Osteocyte (in vitro differentiated cells): ENCODE results near the gene SEBOX. TPM values are rescaled to one million over a fixed set of nuclear protein-coding genes. Genes with fewer than 3 reads are reported as not detected.

ENCODE experiments used
- DNase-seq: peaks from one replicate; pipeline ENCODE4 v3.0.0; 2021; ENCODE audit warnings: mixed read lengths; ENCODE audit not compliant: unreplicated experiment; ENCODE audit errors: extremely low spot score
- H3K27ac Mint-ChIP-seq: one replicate; pipeline ENCODE4 v1.8.0; 2021; ENCODE audit warnings: mild to moderate bottlenecking, mixed read lengths; ENCODE audit not compliant: unreplicated experiment
- H3K27me3 Mint-ChIP-seq: one replicate; pipeline ENCODE4 v1.8.0; 2021; ENCODE audit warnings: mixed read lengths; ENCODE audit not compliant: unreplicated experiment
- H3K36me3 Mint-ChIP-seq: one replicate; pipeline ENCODE4 v1.8.0; 2021; ENCODE audit warnings: mixed read lengths; ENCODE audit not compliant: unreplicated experiment
- H3K4me1 Mint-ChIP-seq: one replicate; pipeline ENCODE4 v1.8.0; 2021; ENCODE audit warnings: mixed read lengths; ENCODE audit not compliant: unreplicated experiment
- H3K4me3 Mint-ChIP-seq: one replicate; pipeline ENCODE4 v1.8.0; 2021; ENCODE audit warnings: mild to moderate bottlenecking, moderate library complexity, mixed read lengths; ENCODE audit not compliant: unreplicated experiment
- H3K9me3 Mint-ChIP-seq: one replicate; pipeline ENCODE4 v1.8.0; 2021; ENCODE audit warnings: mixed read lengths; ENCODE audit not compliant: unreplicated experiment
- total RNA-seq: library from RNA; stranded (reverse); gene quantifications from 2 replicates; pipeline ENCODE4 v1.2.1, GENCODE V29; 2021
- TF ChIP-seq, protein P1 (sequence below): fragments of 200-600 bp; sonication (generic); IDR thresholded peaks from 2 replicates; pipeline ENCODE4 v1.5.0; 2021; ENCODE audit warnings: antibody characterized with exemption, mild to moderate bottlenecking, moderate library complexity

Gene SEBOX
- total RNA-seq, 1 donor from 2014 or later, result not detected

DNA sequence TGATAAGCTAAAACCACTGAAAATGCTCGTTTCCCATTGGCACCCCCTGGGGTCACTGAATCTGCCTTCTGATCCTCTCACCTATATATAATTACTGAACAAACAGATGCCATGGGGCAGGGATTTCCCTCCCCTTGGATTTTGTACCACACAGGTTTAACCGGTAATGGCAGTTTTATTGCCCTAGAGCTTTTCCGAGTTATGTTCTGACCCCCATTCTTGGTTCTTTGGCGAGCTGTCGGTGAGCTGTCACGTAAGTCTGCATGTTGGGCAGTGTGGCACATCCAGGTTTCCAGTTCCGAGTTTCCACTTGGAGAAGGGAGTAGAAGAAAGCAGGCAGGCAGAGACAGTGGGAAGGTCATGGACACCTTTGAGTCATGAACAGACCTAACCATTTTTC, 38.9 kb downstream of the SEBOX start:
- no peak overlapping the region for H3K27ac Mint-ChIP-seq
- H3K36me3 Mint-ChIP-seq, result peaks cover 26% of the 10 kb centered on the region
- TF ChIP-seq, protein P1, sequence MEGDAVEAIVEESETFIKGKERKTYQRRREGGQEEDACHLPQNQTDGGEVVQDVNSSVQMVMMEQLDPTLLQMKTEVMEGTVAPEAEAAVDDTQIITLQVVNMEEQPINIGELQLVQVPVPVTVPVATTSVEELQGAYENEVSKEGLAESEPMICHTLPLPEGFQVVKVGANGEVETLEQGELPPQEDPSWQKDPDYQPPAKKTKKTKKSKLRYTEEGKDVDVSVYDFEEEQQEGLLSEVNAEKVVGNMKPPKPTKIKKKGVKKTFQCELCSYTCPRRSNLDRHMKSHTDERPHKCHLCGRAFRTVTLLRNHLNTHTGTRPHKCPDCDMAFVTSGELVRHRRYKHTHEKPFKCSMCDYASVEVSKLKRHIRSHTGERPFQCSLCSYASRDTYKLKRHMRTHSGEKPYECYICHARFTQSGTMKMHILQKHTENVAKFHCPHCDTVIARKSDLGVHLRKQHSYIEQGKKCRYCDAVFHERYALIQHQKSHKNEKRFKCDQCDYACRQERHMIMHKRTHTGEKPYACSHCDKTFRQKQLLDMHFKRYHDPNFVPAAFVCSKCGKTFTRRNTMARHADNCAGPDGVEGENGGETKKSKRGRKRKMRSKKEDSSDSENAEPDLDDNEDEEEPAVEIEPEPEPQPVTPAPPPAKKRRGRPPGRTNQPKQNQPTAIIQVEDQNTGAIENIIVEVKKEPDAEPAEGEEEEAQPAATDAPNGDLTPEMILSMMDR, result no peak
- no peaks in the 10 kb centered on the region for H3K9me3 Mint-ChIP-seq
- H3K4me3 Mint-ChIP-seq, result no peak overlapping the region
- peak; percentile 36 for DNase-seq
- H3K4me1 Mint-ChIP-seq, result peaks cover 42% of the 10 kb centered on the region
- H3K27me3 Mint-ChIP-seq, result no peaks in the 10 kb centered on the region

DNA sequence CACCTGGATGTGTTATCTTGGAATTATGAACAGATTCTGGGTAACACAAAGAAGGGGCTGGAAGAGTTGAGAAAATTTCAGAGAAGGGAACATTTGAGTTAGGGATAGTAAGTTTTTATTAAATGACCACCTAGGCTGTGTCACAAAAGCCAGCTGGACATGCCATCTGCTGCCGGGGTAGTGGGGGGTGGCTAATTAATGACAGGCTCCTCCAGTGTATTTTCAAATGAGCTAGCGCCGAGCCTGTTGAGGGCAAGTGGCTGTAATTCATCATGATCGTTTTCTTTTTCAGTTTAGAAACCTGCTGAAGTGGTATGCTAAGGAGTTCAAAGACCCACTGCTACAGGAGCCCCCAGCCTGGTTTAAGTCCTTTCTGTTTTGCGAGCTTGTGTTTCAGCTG, 39.8 kb downstream of the SEBOX start:
- TF ChIP-seq, protein P1, result no peak
- Mint-ChIP-seq H3K27ac (no peak overlapping the region), H3K4me1 (peaks cover 50% of the 10 kb centered on the region), H3K4me3 (no peak overlapping the region), H3K27me3 (no peaks in the 10 kb centered on the region), H3K36me3 (peaks cover 24% of the 10 kb centered on the region), H3K9me3 (no peaks in the 10 kb centered on the region)
- DNase-seq, result peak; percentile 36

DNA sequence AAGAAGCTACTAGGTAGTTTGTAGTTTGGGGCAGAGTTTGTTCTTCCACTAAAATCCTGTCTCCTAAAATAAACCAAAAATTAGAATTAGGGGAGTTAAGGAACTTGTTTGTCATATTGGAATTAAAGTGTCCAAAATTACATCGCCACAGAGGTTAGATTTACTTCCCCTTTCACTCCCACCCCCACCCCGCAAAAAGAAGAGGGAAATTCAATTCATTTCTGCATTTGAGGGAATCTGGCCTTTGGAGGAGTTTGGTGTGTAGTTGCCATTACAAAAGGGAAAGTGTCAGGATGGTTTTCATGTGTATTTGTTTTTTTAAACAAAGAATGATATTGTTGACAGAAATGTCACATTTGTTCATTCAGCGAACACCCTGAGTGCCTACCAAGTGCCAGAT, 40.2 kb downstream of the SEBOX start:
- Mint-ChIP-seq H3K36me3 (peaks cover 21% of the 10 kb centered on the region), H3K27ac (no peak overlapping the region), H3K4me3 (no peak overlapping the region), H3K9me3 (no peaks in the 10 kb centered on the region), H3K27me3 (no peaks in the 10 kb centered on the region), H3K4me1 (peaks cover 55% of the 10 kb centered on the region)
- TF ChIP-seq, protein P1, result no peak
- DNase-seq, result peak; percentile 2

DNA sequence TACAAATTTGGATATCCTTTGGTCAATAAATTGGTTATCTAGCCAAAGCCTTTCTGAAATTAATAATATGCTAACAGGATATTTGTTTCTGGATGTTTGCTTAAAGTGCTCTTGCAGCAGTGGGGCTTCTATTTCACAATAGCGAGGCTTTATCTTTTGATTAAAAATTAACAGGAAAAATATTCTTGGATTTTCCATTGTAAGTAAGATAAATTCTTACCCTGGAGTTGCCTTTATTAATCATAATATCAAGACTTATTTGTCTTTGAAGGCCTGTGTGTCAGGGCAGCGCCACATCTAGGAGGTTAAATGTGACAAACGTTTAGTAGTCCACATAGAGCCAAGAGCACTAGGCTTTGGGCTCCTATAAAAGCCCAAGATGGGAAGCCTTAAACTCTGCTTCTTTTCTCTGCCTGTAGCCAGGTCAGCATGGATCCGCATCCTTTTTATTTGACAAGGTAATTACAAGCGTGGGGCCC, 40.7 kb downstream of the SEBOX start:
- Mint-ChIP-seq H3K27ac (no peak overlapping the region), H3K4me3 (no peak overlapping the region), H3K9me3 (no peaks in the 10 kb centered on the region), H3K36me3 (peaks cover 21% of the 10 kb centered on the region), H3K4me1 (peaks cover 58% of the 10 kb centered on the region), H3K27me3 (no peaks in the 10 kb centered on the region)
- TF ChIP-seq, protein P1, result no peak
- DNase-seq, result peak; percentile 13

DNA sequence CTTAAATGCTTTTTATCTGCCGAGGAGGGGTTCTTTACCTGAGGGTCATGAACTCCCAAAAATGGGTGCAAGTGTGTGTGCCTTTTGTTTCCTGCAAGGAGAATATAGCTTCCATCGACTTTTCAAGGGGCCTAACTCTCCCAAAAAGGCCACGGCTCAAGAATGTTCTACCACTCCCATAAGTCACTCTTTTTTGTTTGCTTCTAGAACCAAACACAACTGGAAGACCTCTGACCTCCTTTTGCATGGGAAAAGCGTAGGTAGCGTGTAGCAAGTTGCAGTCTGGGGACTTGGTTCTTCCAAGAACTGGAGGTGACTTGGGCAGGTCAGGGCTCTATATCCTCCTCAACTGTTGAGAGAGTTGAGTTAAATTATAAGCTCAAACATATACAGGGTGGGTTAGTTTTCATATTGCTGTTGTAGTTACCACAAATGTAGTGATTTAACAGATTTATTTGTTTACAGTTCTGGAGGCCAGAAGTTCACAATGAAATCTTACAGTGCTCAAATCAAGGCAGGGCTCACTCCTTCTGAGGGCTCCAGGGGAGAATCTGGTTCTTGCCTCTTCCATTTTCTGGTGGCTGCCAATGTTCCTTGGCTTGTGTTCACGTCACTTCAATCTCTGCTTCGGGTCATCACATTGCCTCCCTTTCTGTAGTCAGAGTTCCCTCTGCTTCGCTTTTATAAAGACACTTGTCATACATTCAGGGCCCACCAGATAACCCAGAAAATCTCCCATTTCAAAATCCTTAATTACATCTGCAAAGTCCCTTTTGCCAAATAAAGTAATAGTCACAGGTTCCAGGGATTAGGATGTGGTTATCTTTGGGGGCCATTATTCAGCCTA, 44.6 kb downstream of the SEBOX start:
- no peak for DNase-seq
- no peaks in the 10 kb centered on the region for H3K27me3 Mint-ChIP-seq
- H3K9me3 Mint-ChIP-seq, result no peaks in the 10 kb centered on the region
- peak overlapping the region; percentile 81 for H3K27ac Mint-ChIP-seq
- TF ChIP-seq, protein P1, result no peak
- H3K36me3 Mint-ChIP-seq, result no peaks in the 10 kb centered on the region
- peak overlapping the region; percentile 90 for H3K4me3 Mint-ChIP-seq
- peaks cover 56% of the 10 kb centered on the region for H3K4me1 Mint-ChIP-seq
